ENCODE data around the gene ABCA4.

Gene ABCA4

GRCh38 chr1:94104776-94105580 lies 16.0 kb downstream of the ABCA4 start:
- no peak for DNase-seq (ENCODE audit: low read depth in 3 of 3)

GRCh38 chr1:94104127-94104684 lies 16.7 kb downstream of the ABCA4 start:
- DNase-seq (ENCODE audit: low read depth in 3 of 3): no peak

DNA sequence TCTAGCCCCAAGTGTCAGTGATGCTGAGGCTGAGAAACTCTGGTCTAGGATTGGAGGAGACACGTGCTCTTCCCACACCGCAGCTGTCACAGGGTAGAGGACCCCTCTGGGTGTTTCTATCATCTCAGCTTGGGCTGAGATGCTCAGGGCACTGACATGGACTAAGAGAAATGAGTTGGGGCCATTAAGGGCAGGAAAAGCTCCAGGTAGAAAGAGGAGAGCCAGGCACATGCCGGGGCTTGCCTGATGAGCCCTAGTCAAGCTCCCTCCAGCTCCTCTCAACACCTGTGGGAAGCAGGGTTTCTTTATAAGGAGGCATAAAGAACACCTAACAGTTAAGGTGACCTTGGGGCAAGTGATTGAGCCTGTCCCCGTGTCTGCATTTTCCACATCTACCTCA lies 17.3 kb downstream of the ABCA4 start:
- DNase-seq (ENCODE audit: low read depth in 3 of 3): no peak

- DNase-seq (ENCODE audit: low read depth in 3 of 3): no peak
These were observed 19.1 kb downstream of the ABCA4 start for GRCh38 chr1:94101613-94102525.

DNA sequence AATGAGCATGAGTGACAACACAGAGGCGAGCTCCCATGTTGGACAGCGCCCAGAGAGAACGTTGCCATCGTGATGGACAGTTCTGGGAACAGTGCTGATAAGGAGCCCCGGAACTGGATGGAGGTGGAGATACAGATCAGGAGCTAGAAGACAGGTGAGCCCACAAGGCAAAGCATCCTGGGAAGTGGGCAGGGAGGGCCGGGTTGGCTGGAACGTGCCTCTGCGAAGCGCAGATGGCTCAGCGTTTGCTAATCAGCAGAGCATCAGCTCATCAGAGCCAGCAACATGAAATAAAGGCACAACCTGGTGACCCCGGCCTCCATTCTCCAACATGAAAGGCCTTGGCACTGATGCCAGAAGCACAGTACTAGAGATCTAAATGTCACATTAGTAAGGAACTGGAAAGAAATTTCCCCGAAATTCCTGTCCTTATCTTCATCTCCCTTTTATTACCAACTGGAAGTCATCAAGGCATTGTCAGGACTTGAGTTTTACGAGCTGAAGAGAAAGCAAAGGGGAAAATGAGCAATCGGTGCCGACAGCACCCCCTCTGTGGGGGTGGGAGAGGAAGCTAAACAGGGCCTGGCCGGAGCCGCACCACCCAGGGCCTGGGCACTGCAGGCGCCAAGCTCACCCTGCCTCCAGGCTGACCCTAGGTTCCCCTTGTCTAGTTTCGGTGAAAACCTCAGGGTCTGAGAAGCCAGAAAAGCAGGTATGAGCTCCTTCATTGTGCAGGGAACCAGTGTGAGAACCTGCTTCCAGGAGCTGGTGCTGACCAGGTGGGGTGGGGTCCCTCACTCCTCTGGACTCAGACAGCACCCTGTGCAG lies 19.9 kb downstream of the ABCA4 start:
- DNase-seq (ENCODE audit: low read depth in 3 of 3): no peak

GRCh38 chr1:94100129-94100784 lies 20.7 kb downstream of the ABCA4 start:
- DNase-seq (ENCODE audit: low read depth in 3 of 3): no peak

DNA sequence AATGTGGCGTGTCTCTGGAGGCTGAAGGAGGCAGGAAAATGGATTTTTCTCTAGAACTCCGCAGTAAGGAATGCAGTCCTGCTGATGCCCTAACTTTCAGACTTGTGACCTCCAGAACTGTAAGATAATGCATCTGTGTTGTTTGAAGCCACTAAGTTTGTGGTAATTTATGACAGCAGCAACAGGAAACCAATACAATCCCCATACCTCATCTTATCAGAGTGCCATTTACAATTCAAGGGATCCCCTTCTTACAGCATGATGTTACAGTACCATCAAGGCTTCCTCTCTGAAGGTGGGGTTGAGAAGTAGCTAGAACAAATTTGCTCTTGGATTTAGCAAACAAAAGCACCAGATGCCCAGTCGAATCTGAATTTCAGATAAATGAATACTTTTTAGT lies 21.6 kb downstream of the ABCA4 start:
- no peak for DNase-seq (ENCODE audit: low read depth in 3 of 3)

DNA sequence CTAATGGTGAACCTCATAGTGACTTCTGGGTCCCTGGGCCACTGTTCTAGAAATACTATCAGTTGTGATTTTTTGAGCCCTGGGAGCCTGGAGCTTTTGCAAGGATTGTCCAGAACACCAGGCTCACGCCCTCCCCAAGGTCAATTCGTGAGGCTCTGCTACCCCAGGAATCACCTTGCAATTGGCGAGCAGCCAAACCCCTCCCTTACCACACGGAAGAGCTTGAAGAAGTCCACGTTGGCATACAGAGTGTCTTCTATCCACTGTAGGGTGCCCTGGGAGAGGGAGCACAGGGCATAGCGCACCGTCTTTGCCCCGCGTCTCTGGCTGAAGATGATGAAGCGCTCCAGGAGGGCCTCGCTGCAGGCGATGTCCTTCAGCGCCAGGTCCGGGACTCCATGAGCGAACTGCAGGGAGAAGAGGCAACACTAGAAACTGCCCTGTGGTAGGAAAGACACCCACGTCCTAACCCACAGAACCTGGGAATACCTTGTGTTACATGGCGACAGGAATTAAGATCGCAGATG lies 22.3 kb downstream of the ABCA4 start:
- no peak for DNase-seq (ENCODE audit: low read depth in 3 of 3)

DNA sequence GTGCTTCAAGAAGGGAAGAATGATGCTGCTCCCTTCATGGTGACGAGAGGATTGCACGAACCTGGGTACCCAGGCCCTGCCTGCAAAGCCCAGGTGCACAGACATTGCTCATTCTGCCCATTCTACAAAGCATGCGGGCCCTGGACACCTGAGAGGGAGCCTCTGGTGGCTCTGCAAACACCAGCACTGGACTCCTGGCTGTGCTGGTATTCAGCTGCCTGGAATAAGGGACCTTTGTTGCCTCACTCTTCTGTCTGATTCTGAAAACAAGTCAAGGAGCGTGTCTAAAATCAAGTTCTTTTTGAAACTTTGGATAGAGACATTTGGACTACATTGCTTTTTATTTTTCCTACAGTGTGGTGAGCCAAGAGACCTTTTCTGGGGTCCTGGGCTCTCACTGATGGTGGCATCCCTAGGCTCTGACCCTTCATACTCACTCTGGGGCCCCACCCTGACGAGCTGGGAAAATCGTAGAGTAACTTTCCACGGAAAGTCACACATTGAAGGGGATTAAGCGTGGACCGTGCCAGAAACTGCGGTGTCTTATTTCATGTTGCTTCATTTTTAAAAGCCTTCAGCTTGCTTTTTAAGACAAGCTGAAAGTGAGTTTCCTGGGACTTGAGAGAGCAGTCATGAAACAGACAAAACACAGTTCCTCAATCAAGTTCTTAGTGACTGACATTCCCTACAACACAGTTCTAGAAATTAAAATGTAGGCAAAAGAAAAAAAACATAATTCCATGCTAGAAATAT lies 24.0 kb downstream of the ABCA4 start:
- no peak for DNase-seq (ENCODE audit: low read depth in 3 of 3)

- DNase-seq (ENCODE audit: low read depth in 3 of 3): no peak
These were observed 25.0 kb downstream of the ABCA4 start for GRCh38 chr1:94095744-94096469.

DNA sequence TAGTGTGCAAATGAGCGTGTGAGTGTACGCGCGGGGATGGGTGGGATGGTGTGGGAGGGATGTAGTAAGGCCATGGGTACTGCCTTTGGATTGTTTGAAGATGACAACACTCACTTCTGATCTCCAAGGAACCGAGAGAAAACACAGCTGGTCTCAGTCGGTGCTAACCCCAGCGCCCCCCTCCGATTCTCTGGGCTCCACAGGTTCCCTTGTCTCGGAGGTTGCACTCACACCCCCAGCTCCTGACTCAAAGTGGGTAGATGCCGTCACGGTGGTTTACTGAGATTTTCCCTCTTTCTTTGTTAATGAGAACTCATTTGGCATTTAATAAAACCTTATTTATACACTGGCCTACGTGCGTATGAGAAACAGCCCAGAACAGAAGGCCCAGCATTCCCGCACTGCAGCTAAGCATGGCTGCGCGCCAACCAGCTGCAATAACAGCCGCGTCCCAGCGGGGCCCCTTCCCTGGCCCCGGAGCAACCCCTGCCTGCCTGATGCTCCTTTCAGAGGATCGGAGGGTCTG lies 25.8 kb downstream of the ABCA4 start:
- no peak for DNase-seq (ENCODE audit: low read depth in 3 of 3)

DNA sequence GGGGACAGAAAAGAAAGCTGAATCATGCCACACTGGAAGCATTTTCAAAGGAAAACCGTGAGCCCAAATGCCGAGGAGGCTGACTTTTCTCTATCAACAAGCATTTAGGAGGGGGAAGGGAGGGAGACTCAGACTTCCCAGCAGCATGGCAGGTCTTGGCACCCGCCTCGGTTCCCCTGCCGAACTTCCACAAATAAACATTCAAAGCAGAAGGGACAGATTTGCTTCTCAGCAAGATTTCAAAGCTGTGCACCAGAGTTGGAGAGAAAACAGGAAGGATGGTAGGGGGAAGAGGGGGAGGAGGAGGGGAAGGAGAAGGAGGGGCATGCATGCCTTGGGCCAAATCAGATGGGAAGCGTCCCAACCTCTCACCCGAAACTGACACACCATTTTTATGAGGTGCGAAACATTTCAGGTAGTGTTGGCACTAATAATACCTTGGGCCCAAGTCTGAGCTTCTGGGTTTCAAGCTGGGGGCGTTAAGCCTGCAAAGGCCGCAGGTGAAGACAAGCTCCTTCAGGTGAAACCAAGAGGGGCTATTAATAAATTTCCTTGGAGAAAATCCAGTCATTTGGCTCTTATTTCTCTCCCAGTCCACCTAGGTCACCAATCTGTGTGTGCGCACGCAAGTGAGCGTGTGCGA lies 26.4 kb downstream of the ABCA4 start:
- no peak for DNase-seq (ENCODE audit: low read depth in 3 of 3)

- no peak for DNase-seq (ENCODE audit: low read depth in 3 of 3)
These were observed 27.0 kb downstream of the ABCA4 start for GRCh38 chr1:94093996-94094395.

GRCh38 chr1:94093396-94093795 lies 27.6 kb downstream of the ABCA4 start:
- DNase-seq (ENCODE audit: low read depth in 3 of 3): no peak

GRCh38 chr1:94092210-94092613 lies 28.7 kb downstream of the ABCA4 start:
- DNase-seq (ENCODE audit: low read depth in 3 of 3): no peak

- no peak for DNase-seq (ENCODE audit: low read depth in 3 of 3)
These were observed 30.2 kb downstream of the ABCA4 start for GRCh38 chr1:94090761-94091160.

DNA sequence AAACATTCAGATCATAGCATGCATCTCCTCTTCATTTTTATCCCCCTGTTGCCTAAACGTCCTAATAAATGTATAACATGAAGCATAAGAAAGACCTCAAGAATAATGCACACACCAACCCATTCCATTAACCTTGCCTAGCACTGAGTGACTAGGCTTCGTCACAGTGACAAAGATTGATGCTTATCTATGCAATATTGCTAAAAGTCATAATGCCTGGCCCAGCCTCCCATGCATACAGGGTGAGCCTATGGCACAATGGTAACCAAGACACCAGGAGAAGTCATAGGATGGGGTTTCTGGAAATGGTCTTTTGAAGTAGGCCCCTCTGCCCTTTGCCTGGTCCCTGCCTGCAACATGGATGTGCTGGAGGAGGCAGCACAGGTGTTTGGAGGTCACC lies 33.8 kb downstream of the ABCA4 start:
- no peak for DNase-seq (ENCODE audit: low read depth in 3 of 3)

DNA sequence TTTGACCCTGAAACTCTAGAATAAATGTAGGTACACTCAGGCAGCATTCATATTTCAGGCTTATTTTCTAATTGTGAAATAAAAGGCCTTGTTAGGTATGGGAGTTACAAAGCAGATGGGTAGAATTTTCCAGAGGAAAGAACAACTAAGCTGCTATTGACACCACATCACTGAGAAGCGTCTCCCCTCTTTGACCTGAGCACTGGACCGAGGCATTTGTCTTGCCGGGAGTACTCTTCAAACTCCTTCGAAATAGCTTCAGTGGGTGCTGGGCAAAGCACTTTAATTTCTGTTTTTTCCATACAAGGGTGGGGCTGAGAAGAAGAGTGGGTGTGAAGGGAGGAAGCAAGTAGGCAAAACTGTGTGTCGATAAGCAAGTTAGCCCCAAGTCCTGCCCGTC lies 36.4 kb downstream of the ABCA4 start:
- DNase-seq (ENCODE audit: low read depth in 3 of 3): no peak

- no peak for DNase-seq (ENCODE audit: low read depth in 3 of 3)
These were observed 36.9 kb downstream of the ABCA4 start for GRCh38 chr1:94084085-94084484.

Measured in stimulated activated CD4-positive, alpha-beta T cell treated with anti-CD3 and anti-CD28 coated beads, TNF-alpha, amount 100 ng/mL, for 4 hours (primary cell).